ENCODE data around the gene MDM2. TPM values are rescaled to one million over a fixed set of nuclear protein-coding genes. Genes with fewer than 3 reads are reported as not detected.
"Not testable (repeated sequence)": the region's sequence is repeated elsewhere in the genome, so short reads cannot be mapped to it uniquely, and the experiment has no call there.

The MDM2 gene
- total RNA-seq, 1 donor from 2014 or later, result 243 TPM

GRCh38 chr12:68785823-68786222 is 22.2 kb upstream of the MDM2 start:
- no peak for DNase-seq (ENCODE audit: low read depth, low spot score)

- DNase-seq (ENCODE audit: low read depth, low spot score), result no peak
Measured at GRCh38 chr12:68786929-68787328, 21.0 kb upstream of the MDM2 start.

GRCh38 chr12:68788554-68789143 is 19.3 kb upstream of the MDM2 start:
- DNase-seq (ENCODE audit: low read depth, low spot score), result no peak

- no peak for DNase-seq (ENCODE audit: low read depth, low spot score)
Measured at GRCh38 chr12:68789144-68789878, 18.7 kb upstream of the MDM2 start.

- no peak for DNase-seq (ENCODE audit: low read depth, low spot score)
Measured at GRCh38 chr12:68790081-68790951, 17.7 kb upstream of the MDM2 start.

GRCh38 chr12:68790952-68791234 is 17.1 kb upstream of the MDM2 start:
- no peak for DNase-seq (ENCODE audit: low read depth, low spot score)

- no peak for DNase-seq (ENCODE audit: low read depth, low spot score)
Measured at GRCh38 chr12:68791897-68792481, 16.0 kb upstream of the MDM2 start.

GRCh38 chr12:68792952-68793351 is 15.0 kb upstream of the MDM2 start:
- no peak for DNase-seq (ENCODE audit: low read depth, low spot score)

GRCh38 chr12:68793436-68793835 is 14.5 kb upstream of the MDM2 start:
- no peak for DNase-seq (ENCODE audit: low read depth, low spot score)

- DNase-seq (ENCODE audit: low read depth, low spot score), result no peak
Measured at GRCh38 chr12:68793975-68794652, 13.9 kb upstream of the MDM2 start.

- DNase-seq (ENCODE audit: low read depth, low spot score), result no peak
Measured at GRCh38 chr12:68794653-68795251, 13.2 kb upstream of the MDM2 start.

- DNase-seq (ENCODE audit: low read depth, low spot score), result no peak
Measured at GRCh38 chr12:68796399-68796798, 11.6 kb upstream of the MDM2 start.

- no peak for DNase-seq (ENCODE audit: low read depth, low spot score)
Measured at GRCh38 chr12:68798882-68799234, 9.1 kb upstream of the MDM2 start.

- DNase-seq (ENCODE audit: low read depth, low spot score), result no peak
Measured at GRCh38 chr12:68800294-68800693, 7.7 kb upstream of the MDM2 start.

- not testable (repeated sequence) for DNase-seq (ENCODE audit: low read depth, low spot score)
Measured at GRCh38 chr12:68801124-68801523, 6.9 kb upstream of the MDM2 start.

GRCh38 chr12:68802372-68802745 is 5.6 kb upstream of the MDM2 start:
- DNase-seq (ENCODE audit: low read depth, low spot score), result not testable (repeated sequence)

GRCh38 chr12:68802911-68803651 is 4.9 kb upstream of the MDM2 start:
- not testable (repeated sequence) for DNase-seq (ENCODE audit: low read depth, low spot score)

GRCh38 chr12:68803948-68804656 is 3.9 kb upstream of the MDM2 start:
- no peak for DNase-seq (ENCODE audit: low read depth, low spot score)

- no peak for DNase-seq (ENCODE audit: low read depth, low spot score)
Measured at GRCh38 chr12:68804657-68805591, 3.1 kb upstream of the MDM2 start.

Measured in pulmonary artery endothelial cell (primary cell).